IPS-18a (cell line): ENCODE results near the gene CLEC16A.
A peak's percentile ranks its signal among the peaks of the same experiment; 100 is the strongest.

ENCODE experiments used
- H3K27ac ChIP-seq: one replicate; pipeline ENCODE4 v1.5.1; 2013; ENCODE audit warnings: low read length
- H3K27me3 ChIP-seq: one replicate; pipeline ENCODE4 v1.6.1; 2013; ENCODE audit warnings: mild to moderate bottlenecking, low read length; ENCODE audit not compliant: control insufficient read depth, insufficient read depth
- H3K36me3 ChIP-seq: one replicate; pipeline ENCODE4 v1.6.1; 2013; ENCODE audit warnings: low read depth, low read length; ENCODE audit not compliant: control insufficient read depth
- H3K4me1 ChIP-seq: one replicate; pipeline ENCODE4 v1.6.1; 2013; ENCODE audit warnings: low read depth, low read length; ENCODE audit not compliant: control insufficient read depth
- H3K4me3 ChIP-seq: one replicate; pipeline ENCODE4 v1.5.1; 2013; ENCODE audit warnings: low read length
- H3K9ac ChIP-seq: one replicate; pipeline ENCODE4 v1.6.1; 2013; ENCODE audit warnings: mild to moderate bottlenecking, low read length, moderate library complexity
- H3K9me3 ChIP-seq: one replicate; pipeline ENCODE4 v1.6.1; 2013; ENCODE audit warnings: low read depth, low read length; ENCODE audit not compliant: control insufficient read depth

Gene CLEC16A

DNA sequence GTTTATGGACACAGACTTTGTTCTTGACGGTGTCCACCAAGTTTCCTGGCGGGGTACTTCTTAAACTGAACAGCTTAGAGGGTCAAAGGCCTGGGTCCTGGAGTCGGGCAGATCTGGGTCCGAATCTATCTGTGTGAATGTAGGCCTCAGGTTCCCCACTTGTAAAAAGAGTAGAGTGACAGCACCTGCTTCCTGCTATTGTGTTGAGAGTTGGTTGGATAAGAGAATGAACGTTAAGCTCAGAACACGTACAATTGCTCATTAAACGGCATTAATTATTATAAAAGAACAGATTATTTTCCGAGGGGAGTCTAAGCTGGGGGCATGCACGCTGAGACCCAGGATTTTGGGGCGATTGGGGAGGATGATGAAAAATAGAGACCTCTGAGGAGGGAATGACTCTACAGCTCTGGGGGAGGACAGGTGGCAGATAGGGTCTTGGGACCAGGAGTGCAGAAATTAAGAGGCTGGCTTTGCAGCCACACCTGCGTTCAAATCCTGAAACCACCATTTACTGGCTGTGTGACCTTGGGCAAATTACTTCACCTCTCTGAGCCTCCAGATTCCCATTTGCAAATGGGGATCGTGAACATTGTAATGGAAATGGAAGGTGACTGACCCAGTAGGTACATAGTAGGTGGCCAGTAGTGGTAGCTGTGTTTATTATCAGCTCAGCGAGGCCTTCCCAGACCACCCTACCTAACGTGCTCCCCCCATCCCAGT is 862 bp downstream of the CLEC16A start:
- no peaks in the 10 kb centered on the region for H3K36me3 ChIP-seq
- H3K4me1 ChIP-seq = peaks cover 40% of the 10 kb centered on the region
- H3K4me3 ChIP-seq = peak overlapping the region; percentile 75
- H3K9ac ChIP-seq = peak overlapping the region; percentile 29
- peaks cover 4% of the 10 kb centered on the region for H3K27me3 ChIP-seq
- no peaks in the 10 kb centered on the region for H3K9me3 ChIP-seq
- no peak overlapping the region for H3K27ac ChIP-seq

DNA sequence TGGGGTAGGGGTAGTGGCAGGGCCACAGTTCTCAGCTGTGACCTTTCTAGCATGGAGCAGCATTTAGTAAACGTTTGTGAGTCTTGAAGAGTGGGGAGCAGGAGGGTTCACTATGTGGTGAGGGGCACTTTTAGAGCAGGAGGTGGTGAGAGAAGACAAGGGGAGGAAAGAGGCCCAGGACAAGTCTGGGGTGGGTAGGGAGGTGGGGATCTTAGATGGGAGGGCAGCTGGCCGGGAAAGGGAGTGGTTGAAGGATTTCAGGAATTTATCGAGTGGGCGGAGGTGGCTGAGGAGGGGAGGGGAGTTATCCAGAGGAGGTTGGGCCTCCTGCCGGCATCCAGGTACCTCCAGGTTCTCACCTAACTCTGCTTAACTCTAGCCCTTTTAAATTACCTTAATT is 1.9 kb downstream of the CLEC16A start:
- H3K9ac ChIP-seq = no peak overlapping the region
- peaks cover 1% of the 10 kb centered on the region for H3K27me3 ChIP-seq
- no peaks in the 10 kb centered on the region for H3K36me3 ChIP-seq
- no peaks in the 10 kb centered on the region for H3K9me3 ChIP-seq
- H3K27ac ChIP-seq = no peak overlapping the region
- H3K4me1 ChIP-seq = peaks cover 40% of the 10 kb centered on the region
- peak overlapping the region; percentile 26 for H3K4me3 ChIP-seq

DNA sequence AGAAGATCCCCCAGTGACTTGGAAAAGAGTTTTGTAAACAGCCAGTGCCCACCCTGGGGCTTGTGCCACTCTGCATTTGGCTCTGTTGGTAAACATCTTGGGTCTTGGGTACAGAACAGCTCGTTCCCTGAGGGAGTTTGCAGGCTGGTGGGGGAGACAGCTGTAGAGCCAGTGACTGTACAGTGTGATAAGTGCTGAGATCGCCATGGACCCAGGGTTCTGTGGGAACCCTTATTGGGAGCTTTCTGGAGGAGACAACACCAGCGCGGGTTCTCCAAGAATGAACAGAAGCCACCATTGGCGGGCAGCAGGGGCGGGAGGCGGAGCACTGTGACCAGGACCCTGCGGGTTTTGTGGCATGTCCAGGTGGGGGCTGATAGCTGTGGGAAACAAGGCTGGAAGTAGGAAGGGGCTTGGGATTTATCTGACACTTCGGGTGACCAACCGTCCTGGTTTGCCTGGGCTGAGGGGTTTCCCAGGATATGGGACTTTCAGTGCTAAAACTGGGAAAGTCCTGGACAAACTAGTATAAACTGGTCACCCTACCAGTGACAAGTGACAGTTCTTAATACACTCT is 2.9 kb downstream of the CLEC16A start:
- Histone ChIP-seq H3K27ac (no peak overlapping the region), H3K4me1 (peaks cover 40% of the 10 kb centered on the region), H3K27me3 (no peaks in the 10 kb centered on the region), H3K36me3 (no peaks in the 10 kb centered on the region), H3K4me3 (no peak overlapping the region), H3K9ac (no peak overlapping the region), H3K9me3 (no peaks in the 10 kb centered on the region)

DNA sequence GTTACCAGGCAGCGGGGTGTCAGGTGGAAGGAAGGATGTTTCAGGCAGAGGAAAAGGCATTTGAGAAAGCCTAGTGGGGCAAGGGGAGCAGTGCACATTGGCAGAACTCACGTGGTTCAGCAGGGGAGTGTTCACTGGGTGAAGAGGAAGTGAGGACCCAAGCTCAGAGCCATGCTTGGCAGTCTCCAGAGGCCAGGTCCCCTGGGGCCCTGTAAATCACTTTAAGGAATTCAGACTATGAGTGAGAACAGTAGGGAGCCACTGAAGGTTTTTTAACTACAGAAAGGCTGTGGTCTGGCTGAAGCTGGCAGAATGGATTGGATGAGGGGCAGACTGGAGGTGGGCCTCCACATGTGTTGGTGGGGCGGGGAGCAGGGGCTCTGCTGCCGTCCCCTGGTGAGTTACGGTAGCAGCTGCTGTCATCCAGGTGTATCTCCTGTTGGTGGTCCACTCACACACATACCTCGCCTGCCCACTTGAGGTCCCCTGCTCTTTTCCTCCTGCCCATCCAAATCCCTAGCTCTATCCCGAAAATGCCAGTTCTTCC is 5.1 kb downstream of the CLEC16A start:
- H3K9me3 ChIP-seq = no peaks in the 10 kb centered on the region
- no peak overlapping the region for H3K9ac ChIP-seq
- no peaks in the 10 kb centered on the region for H3K27me3 ChIP-seq
- no peak overlapping the region for H3K4me3 ChIP-seq
- no peak overlapping the region for H3K27ac ChIP-seq
- peaks cover 40% of the 10 kb centered on the region for H3K4me1 ChIP-seq
- no peaks in the 10 kb centered on the region for H3K36me3 ChIP-seq

DNA sequence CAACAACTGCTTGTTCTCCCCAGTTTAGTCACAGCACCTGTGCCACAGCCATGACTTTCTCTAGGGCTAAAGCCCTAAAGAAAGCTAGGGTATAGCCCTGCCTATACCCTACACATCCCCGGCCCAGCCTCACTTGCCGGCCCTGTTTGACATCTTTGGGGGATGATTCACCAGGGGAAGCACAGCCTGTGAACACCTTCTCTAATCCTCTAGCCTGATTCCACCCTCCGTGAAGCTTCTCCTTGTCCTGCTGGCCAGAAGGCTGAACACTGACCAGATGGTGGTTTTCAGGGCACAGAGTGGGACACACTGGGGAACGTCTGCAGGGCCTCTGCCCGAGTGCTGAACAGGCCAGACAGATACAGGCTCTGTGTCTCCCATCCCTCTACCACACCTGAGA is 6.0 kb downstream of the CLEC16A start:
- no peaks in the 10 kb centered on the region for H3K36me3 ChIP-seq
- no peaks in the 10 kb centered on the region for H3K9me3 ChIP-seq
- no peak overlapping the region for H3K9ac ChIP-seq
- peaks cover 38% of the 10 kb centered on the region for H3K4me1 ChIP-seq
- H3K4me3 ChIP-seq = no peak overlapping the region
- no peaks in the 10 kb centered on the region for H3K27me3 ChIP-seq
- no peak overlapping the region for H3K27ac ChIP-seq

DNA sequence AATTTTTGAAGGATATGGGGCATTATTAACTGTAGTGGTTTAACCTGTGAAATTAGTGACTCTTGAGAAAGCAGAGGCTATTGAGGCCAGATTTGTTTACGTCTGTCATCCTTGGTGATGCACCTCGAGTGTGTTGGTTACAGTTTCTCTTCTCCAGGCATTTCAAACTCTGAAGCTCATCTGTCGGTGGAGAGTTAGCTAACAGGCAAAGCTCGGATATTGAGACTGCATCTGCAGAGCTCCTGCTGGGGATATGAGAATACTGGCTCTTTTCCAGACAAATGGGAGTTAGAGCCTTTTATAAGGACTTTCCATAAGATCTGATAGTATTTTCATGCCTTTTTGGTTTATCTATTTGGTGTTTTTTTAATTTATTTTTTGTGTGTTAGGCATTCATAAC is 6.7 kb downstream of the CLEC16A start:
- H3K9ac ChIP-seq = no peak overlapping the region

DNA sequence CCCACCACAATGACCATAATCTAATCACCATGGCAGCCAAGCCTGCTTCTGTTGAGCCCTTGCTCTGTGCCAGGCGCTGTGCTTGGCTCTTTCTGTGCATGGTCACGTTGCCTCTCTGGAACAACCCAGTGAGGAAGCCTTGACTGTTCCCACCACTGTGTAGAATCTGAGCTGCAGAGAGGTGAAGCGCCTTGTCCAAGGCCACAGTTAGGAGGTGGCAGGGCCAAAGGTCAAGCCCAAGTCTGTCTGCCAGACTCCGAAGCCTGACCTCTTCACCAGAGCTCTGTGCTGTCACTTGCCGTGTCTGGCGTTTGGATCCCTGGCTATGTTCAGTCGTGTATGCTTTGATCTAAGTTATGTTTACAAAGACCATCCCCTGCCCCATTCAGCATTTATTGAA is 10.5 kb downstream of the CLEC16A start:
- Histone ChIP-seq H3K36me3 (no peaks in the 10 kb centered on the region), H3K9me3 (no peaks in the 10 kb centered on the region), H3K27ac (no peak overlapping the region), H3K4me3 (no peak overlapping the region), H3K4me1 (peaks cover 9% of the 10 kb centered on the region), H3K27me3 (no peaks in the 10 kb centered on the region), H3K9ac (no peak overlapping the region)

More for the DNA sequence above, 6.7 kb downstream of the CLEC16A start:
- Histone ChIP-seq H3K4me3 (no peak overlapping the region), H3K27me3 (no peaks in the 10 kb centered on the region), H3K9me3 (no peaks in the 10 kb centered on the region), H3K27ac (no peak overlapping the region), H3K4me1 (peaks cover 35% of the 10 kb centered on the region), H3K36me3 (no peaks in the 10 kb centered on the region)

DNA sequence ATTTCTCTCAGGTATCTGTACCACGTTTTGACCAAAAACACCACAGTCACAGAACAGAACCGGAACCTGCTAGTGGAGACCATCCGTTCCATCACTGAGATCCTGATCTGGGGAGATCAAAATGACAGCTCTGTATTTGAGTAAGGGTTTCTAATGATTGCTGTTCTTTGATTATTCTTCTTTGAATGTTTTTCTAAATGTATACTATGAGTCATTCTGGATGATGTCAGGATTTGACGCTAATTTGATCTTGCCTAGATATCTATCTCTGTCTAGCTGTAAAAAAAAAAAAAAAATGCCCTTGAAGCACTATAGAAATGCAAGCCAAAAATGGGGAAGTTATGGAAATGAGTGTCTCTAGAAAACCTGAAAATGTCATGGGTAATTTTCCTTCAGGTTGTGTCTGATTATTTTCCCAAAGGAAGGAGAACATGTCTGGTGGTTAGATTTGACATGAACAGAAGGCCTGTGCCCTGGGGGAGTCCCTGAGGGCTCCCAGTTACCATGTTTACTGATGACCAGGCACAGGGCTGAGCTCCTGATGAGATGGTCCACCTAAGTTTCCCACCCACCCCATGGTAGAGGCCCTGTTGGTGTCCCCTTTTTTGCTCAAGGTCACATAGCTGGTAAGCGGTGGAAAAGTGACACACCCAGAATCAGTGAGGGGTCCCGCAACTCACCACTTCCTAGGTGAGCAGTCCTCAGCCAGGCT is 13.6 kb downstream of the CLEC16A start:
- no peak overlapping the region for H3K9ac ChIP-seq
- no peaks in the 10 kb centered on the region for H3K27me3 ChIP-seq
- H3K4me1 ChIP-seq = no peaks in the 10 kb centered on the region
- H3K4me3 ChIP-seq = no peak overlapping the region
- no peaks in the 10 kb centered on the region for H3K36me3 ChIP-seq
- H3K9me3 ChIP-seq = no peaks in the 10 kb centered on the region
- no peak overlapping the region for H3K27ac ChIP-seq

DNA sequence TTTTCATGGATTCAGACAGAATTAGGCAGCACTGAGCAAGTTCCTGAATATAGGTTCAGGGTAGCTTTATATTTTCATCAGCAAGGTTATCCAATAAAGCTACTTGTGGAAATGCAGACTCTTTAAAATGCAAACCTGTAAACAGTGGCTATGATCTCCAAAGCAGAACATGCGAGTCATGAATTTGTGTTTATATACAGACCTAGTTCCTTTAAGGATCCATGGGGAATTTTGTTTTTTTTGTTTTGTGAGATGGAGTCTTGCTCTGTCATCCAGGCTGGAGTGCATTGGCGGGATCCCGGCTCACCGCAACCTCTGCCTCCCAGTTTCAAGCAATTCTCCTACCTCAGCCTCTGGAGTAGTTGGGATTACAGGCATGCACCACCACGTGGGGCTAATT is 14.8 kb downstream of the CLEC16A start:
- Histone ChIP-seq H3K36me3 (no peaks in the 10 kb centered on the region), H3K27me3 (no peaks in the 10 kb centered on the region), H3K27ac (no peak overlapping the region), H3K4me3 (no peak overlapping the region), H3K9me3 (no peaks in the 10 kb centered on the region), H3K9ac (no peak overlapping the region), H3K4me1 (no peaks in the 10 kb centered on the region)

DNA sequence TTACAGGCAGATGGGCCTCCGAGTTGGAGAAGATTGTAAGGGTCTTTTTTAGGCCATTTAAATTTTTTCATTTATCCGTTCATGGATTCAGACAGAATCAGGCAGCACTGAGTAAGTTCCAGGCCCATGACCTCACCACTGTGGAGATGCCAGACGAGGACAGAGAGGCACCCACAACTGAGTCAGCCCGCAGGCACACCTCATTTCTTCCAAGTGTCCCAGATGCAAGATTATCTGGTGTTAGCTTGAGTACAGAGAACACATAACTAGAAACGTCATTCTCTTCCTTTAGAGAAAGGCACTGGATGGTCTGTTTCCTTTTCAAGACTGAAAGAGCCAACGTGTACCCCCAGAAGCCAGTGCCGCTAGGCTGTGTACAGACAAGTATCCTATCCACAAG is 16.9 kb downstream of the CLEC16A start:
- Histone ChIP-seq H3K9me3 (no peaks in the 10 kb centered on the region), H3K4me1 (no peaks in the 10 kb centered on the region), H3K9ac (no peak overlapping the region), H3K4me3 (no peak overlapping the region), H3K27me3 (no peaks in the 10 kb centered on the region), H3K36me3 (no peaks in the 10 kb centered on the region), H3K27ac (no peak overlapping the region)

DNA sequence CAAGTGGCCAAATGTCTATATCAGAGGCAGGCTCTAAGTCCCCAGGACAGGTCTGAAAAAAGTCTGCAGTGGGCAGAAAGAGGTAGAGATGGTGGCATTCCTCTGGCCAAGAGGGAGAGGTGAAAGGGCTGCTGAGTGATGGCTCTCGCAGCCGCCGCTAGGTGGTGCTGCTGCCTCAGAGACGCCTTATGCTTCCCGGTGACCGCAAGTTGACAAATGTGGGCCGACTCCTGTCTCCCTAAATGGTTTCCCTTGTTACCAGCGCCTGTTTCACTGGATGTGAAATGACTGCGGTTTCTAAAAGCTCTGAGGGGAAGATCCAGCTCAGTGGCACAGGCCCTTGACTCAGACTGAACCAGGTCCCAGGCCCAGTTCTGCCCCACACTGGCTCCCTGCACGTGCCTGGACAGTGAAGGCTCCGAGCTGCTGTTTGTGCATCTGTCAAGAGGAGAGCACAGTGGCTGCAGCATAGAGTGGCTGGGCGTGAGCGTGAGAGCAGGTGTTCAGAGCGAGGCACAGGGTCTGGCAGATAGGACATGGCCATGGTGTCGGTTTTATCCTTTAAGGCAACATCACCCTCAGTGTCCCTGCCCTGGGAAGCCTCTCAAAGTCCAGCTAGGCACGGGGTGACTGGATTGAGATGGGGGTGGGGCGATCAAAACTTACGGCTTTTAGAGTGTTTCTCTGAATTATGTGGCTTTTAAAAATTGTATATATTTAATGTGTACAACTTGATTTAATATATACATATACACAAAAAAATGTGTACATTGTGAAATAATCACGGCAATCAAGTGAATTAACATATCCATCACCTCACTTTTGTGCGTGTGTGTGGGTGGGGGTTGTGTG is 19.9 kb downstream of the CLEC16A start:
- Histone ChIP-seq H3K36me3 (no peaks in the 10 kb centered on the region), H3K27ac (no peak overlapping the region), H3K4me3 (no peak overlapping the region), H3K27me3 (no peaks in the 10 kb centered on the region), H3K9ac (no peak overlapping the region), H3K4me1 (no peaks in the 10 kb centered on the region), H3K9me3 (no peaks in the 10 kb centered on the region)
